A204.1 (cell line): ENCODE results near the gene UGT1A5.
"Not testable (repeated sequence)": the region's sequence is repeated elsewhere in the genome, so short reads cannot be mapped to it uniquely, and the experiment has no call there.

ENCODE experiments used
- FAIRE-seq: peaks from 2 replicates; lab custom pipeline; 2012; peaks lifted over from hg19 to GRCh38; lab: Jason Lieb, UNC

The UGT1A5 gene

GRCh38 chr2:233746475-233747282 is 34.0 kb downstream of the UGT1A5 start:
- no peak for FAIRE-seq

- FAIRE-seq: no peak
These were observed 34.5 kb downstream of the UGT1A5 start for GRCh38 chr2:233747283-233747544.

GRCh38 chr2:233750689-233751088 is 38.0 kb downstream of the UGT1A5 start:
- not testable (repeated sequence) for FAIRE-seq

- FAIRE-seq: not testable (repeated sequence)
These were observed 38.7 kb downstream of the UGT1A5 start for GRCh38 chr2:233751212-233752009.

GRCh38 chr2:233754872-233755611 is 42.3 kb downstream of the UGT1A5 start:
- FAIRE-seq: no peak

- FAIRE-seq: no peak
These were observed 43.8 kb downstream of the UGT1A5 start for GRCh38 chr2:233756429-233757081.

- no peak for FAIRE-seq
These were observed 45.4 kb downstream of the UGT1A5 start for GRCh38 chr2:233758141-233758540.

- no peak for FAIRE-seq
These were observed 46.1 kb downstream of the UGT1A5 start for GRCh38 chr2:233758849-233759248.

GRCh38 chr2:233760043-233760442 is 47.3 kb downstream of the UGT1A5 start, which contains the start of gene UGT1A1:
Gene UGT1A1 (plus strand): TSS chr2:233760270. CDS start chr2:233760288, 18 bp downstream.
- FAIRE-seq: no peak

- FAIRE-seq: no peak
These were observed 48.5 kb downstream of the UGT1A5 start for GRCh38 chr2:233761040-233761769.

GRCh38 chr2:233764264-233764663 is 51.6 kb downstream of the UGT1A5 start:
- no peak for FAIRE-seq

GRCh38 chr2:233764761-233765160 is 52.1 kb downstream of the UGT1A5 start:
- FAIRE-seq: no peak

GRCh38 chr2:233766416-233766815 is 53.7 kb downstream of the UGT1A5 start:
- FAIRE-seq: no peak

- FAIRE-seq: no peak
These were observed 55.4 kb downstream of the UGT1A5 start for GRCh38 chr2:233768076-233768475.

- FAIRE-seq: no peak
These were observed 56.6 kb downstream of the UGT1A5 start for GRCh38 chr2:233769260-233769659.

GRCh38 chr2:233772153-233772552 is 59.4 kb downstream of the UGT1A5 start:
- no peak for FAIRE-seq

GRCh38 chr2:233772583-233772982 is 59.9 kb downstream of the UGT1A5 start:
- FAIRE-seq: no peak

- FAIRE-seq: no peak
These were observed 61.1 kb downstream of the UGT1A5 start for GRCh38 chr2:233773854-233774253.

GRCh38 chr2:233775414-233775813 is 62.7 kb downstream of the UGT1A5 start:
- FAIRE-seq: no peak

- no peak for FAIRE-seq
These were observed 65.3 kb downstream of the UGT1A5 start, which contains the start of gene MROH2A for GRCh38 chr2:233778030-233778429. Gene MROH2A (plus strand): TSS chr2:233778330. CDS start chr2:233779359, 1,029 bp downstream.

GRCh38 chr2:233779722-233780121 is 67.0 kb downstream of the UGT1A5 start:
- FAIRE-seq: no peak

GRCh38 chr2:233780771-233781170 is 68.1 kb downstream of the UGT1A5 start:
- no peak for FAIRE-seq
